HG02981 (cell line): ENCODE data around the gene TEX22.
A peak's percentile ranks its signal among the peaks of the same experiment; 100 is the strongest.

Experiments
- ATAC-seq: cut with Tn5 transposase; IDR thresholded peaks from one replicate; pipeline ENCODE4 v1.9.1; 2021; ENCODE audit warnings: mild to moderate bottlenecking, moderate library complexity; ENCODE audit not compliant: unreplicated experiment

Gene TEX22

GRCh38 chr14:105398726-105399465 lies 558 bp downstream of the TEX22 start:
- peak; percentile 40 for ATAC-seq

GRCh38 chr14:105399466-105399775 lies 1.1 kb downstream of the TEX22 start:
- ATAC-seq = no peak

- ATAC-seq = no peak
Observed at GRCh38 chr14:105400016-105400415, 1.7 kb downstream of the TEX22 start.

GRCh38 chr14:105401699-105402098 lies 3.4 kb downstream of the TEX22 start:
- ATAC-seq = no peak

GRCh38 chr14:105408592-105408991 lies 10.3 kb downstream of the TEX22 start:
- ATAC-seq = no peak

- ATAC-seq = no peak
Observed at GRCh38 chr14:105409364-105409763, 11.0 kb downstream of the TEX22 start.

- ATAC-seq = no peak
Observed at GRCh38 chr14:105410642-105411016, 12.3 kb downstream of the TEX22 start.

- no peak for ATAC-seq
Observed at GRCh38 chr14:105411017-105411941, 12.9 kb downstream of the TEX22 start.

- ATAC-seq = no peak
Observed at GRCh38 chr14:105411985-105412770, 13.8 kb downstream of the TEX22 start.

GRCh38 chr14:105412771-105413543 lies 14.6 kb downstream of the TEX22 start:
- no peak for ATAC-seq

GRCh38 chr14:105413544-105413886 lies 15.2 kb downstream of the TEX22 start:
- ATAC-seq = no peak

- no peak for ATAC-seq
Observed at GRCh38 chr14:105414456-105415371, 16.4 kb downstream of the TEX22 start.

GRCh38 chr14:105415481-105416428 lies 17.4 kb downstream of the TEX22 start:
- no peak for ATAC-seq

- no peak for ATAC-seq
Observed at GRCh38 chr14:105416671-105417070, 18.3 kb downstream of the TEX22 start.

- ATAC-seq = no peak
Observed at GRCh38 chr14:105417690-105418121, 19.4 kb downstream of the TEX22 start.

- no peak for ATAC-seq
Observed at GRCh38 chr14:105418269-105419194, 20.2 kb downstream of the TEX22 start.
